ENCODE measurements around the gene ZNF362.
"Not testable (repeated sequence)": the region's sequence is repeated elsewhere in the genome, so short reads cannot be mapped to it uniquely, and the experiment has no call there.

Gene ZNF362

GRCh38 chr1:33256471-33257206, at the start of gene ZNF362:
ZNF362 (plus strand) TSS chr1:33256492; CDS start chr1:33270575, 14,083 bp downstream.
- DNase-seq (ENCODE audit: low read depth in 2 of 2): peak; percentile 53 to 62

- DNase-seq (ENCODE audit: low read depth in 2 of 2): no peak
Measured at GRCh38 chr1:33211972-33212371, 44.3 kb upstream of the ZNF362 start.

GRCh38 chr1:33219886-33220661, 36.2 kb upstream of the ZNF362 start:
- no peak for DNase-seq (ENCODE audit: low read depth in 2 of 2)

- no peak for DNase-seq (ENCODE audit: low read depth in 2 of 2)
Measured at GRCh38 chr1:33220676-33221384, 35.5 kb upstream of the ZNF362 start.

GRCh38 chr1:33221385-33221758, 34.9 kb upstream of the ZNF362 start:
- DNase-seq (ENCODE audit: low read depth in 2 of 2): no peak

- no peak for DNase-seq (ENCODE audit: low read depth in 2 of 2)
Measured at GRCh38 chr1:33222381-33222780, 33.9 kb upstream of the ZNF362 start.

GRCh38 chr1:33224166-33224707, 32.1 kb upstream of the ZNF362 start:
- no peak for DNase-seq (ENCODE audit: low read depth in 2 of 2)

- no peak for DNase-seq (ENCODE audit: low read depth in 2 of 2)
Measured at GRCh38 chr1:33225586-33225985, 30.7 kb upstream of the ZNF362 start.

GRCh38 chr1:33228935-33229487, 27.3 kb upstream of the ZNF362 start:
- DNase-seq (ENCODE audit: low read depth in 2 of 2): no peak

- DNase-seq (ENCODE audit: low read depth in 2 of 2): no peak
Measured at GRCh38 chr1:33231166-33231565, 25.1 kb upstream of the ZNF362 start.

- DNase-seq (ENCODE audit: low read depth in 2 of 2): no peak
Measured at GRCh38 chr1:33232716-33233115, 23.6 kb upstream of the ZNF362 start.

GRCh38 chr1:33234131-33234530, 22.2 kb upstream of the ZNF362 start:
- DNase-seq (ENCODE audit: low read depth in 2 of 2): no peak

- DNase-seq (ENCODE audit: low read depth in 2 of 2): no peak
Measured at GRCh38 chr1:33234588-33234990, 21.7 kb upstream of the ZNF362 start.

- no peak for DNase-seq (ENCODE audit: low read depth in 2 of 2)
Measured at GRCh38 chr1:33235521-33235920, 20.8 kb upstream of the ZNF362 start.

- no peak for DNase-seq (ENCODE audit: low read depth in 2 of 2)
Measured at GRCh38 chr1:33236498-33236897, 19.8 kb upstream of the ZNF362 start.

GRCh38 chr1:33237579-33237978, 18.7 kb upstream of the ZNF362 start:
- DNase-seq (ENCODE audit: low read depth in 2 of 2): no peak

GRCh38 chr1:33238194-33238724, 18.0 kb upstream of the ZNF362 start:
- not testable (repeated sequence) for DNase-seq (ENCODE audit: low read depth in 2 of 2)

GRCh38 chr1:33239410-33239809, 16.9 kb upstream of the ZNF362 start:
- DNase-seq (ENCODE audit: low read depth in 2 of 2): not testable (repeated sequence)

- DNase-seq (ENCODE audit: low read depth in 2 of 2): no peak
Measured at GRCh38 chr1:33241866-33242265, 14.4 kb upstream of the ZNF362 start.

- DNase-seq (ENCODE audit: low read depth in 2 of 2): no peak
Measured at GRCh38 chr1:33242652-33243051, 13.6 kb upstream of the ZNF362 start.

- DNase-seq (ENCODE audit: low read depth in 2 of 2): no peak
Measured at GRCh38 chr1:33244143-33244808, 12.0 kb upstream of the ZNF362 start.

All from stimulated activated CD4-positive, alpha-beta T cell treated with anti-CD3 and anti-CD28 coated beads, Interleukin-1b, Interleukin-23, amount 100 ng/mL, for 4 hours (primary cell).